GM03348 (cell line): ENCODE results near the gene ITPRID2.
"Not testable (repeated sequence)": the region's sequence is repeated elsewhere in the genome, so short reads cannot be mapped to it uniquely, and the experiment has no call there.

Experiments
- DNase-seq: peaks from one replicate; pipeline ENCODE4 v3.0.0; 2012; ENCODE audit warnings: low spot score

ITPRID2 gene

DNA sequence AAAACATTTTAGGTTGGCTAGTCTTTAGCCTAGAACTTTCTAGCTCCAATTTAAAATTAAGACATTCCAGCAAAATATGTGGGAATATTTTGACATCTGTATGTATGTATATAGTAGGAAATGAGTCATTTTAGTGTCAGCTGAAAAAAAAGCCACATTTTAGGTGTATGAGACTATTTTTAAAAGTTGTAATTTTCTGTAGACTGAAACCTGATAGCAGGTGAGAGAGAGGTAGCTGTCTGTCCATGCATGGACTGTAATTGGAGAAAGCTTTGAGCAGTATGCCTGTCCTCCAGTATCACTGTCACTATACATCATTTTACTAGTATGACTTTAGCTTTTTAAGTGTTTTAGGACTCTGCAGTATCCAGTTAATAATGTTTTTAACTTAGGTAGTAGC lies 68.0 kb downstream of the ITPRID2 start:
- DNase-seq = no peak

DNA sequence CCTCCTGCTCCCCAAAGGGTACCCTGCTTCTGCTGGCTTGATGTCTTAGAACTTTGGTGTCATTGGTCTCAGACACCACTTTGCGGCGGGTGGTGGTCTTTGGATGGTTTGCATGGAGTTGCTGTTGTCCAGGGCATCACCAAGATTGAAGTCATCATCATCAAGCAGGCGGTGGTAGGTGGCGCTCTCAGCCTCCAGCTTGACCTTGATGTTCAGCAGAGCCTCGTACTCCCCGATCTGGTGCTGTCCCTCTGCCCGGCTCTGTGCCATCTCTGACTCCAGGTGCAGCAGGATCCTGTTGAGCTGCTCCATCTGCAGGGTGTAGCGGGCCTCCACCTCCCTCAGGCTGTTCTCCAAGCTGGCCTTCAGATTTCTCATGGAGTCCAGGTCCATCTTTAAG lies 69.6 kb downstream of the ITPRID2 start:
- DNase-seq = not testable (repeated sequence)

DNA sequence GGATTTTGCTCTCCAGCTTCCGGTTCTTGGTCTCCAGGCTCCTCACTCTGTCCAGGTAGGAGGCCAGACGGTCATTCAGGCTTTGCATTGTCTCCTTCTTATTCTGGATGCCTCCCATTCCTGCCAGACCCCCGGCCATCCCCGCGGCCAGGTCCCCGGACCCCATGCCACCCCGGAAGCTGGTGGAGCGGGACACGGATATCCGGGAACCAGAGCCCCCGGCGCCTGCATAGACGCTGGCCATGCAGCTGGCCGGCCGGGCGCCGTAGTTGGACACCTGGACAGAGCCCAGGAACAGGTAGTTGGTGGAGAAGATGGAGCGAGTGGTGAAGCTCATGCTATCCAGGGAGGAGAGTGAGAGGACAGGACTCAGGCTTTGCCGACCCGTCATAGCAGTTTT lies 70.6 kb downstream of the ITPRID2 start:
- no peak for DNase-seq

DNA sequence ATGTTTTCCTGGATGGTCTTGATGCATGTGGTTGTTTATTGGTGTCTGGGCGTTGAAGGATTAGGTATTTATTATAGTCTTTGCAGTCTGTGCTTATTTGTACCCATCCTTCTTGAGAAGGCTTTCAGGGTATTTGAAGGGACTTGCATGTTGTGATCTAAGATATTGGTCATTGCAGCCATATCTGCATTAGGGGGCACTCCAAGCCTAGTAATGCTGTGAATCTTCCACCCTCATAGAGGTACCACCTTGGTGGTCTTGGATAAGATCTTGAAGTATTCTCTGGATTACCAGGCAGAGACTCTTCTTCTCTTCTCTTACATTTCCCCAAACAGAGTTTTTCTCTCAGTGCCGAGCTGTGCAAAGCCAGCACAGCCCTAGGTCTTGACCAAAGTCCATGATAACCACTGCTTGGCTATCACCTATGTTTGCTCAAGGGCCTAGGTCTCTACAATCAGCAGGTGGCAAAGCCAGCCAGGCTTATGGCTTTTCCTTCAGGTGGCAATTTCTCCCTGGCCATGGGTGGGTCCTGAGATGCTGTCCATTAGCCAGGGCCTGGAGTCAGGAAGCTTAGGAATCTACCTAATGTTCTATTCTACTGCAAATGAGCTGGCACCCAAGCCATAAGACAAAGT lies 78.7 kb downstream of the ITPRID2 start:
- no peak for DNase-seq

DNA sequence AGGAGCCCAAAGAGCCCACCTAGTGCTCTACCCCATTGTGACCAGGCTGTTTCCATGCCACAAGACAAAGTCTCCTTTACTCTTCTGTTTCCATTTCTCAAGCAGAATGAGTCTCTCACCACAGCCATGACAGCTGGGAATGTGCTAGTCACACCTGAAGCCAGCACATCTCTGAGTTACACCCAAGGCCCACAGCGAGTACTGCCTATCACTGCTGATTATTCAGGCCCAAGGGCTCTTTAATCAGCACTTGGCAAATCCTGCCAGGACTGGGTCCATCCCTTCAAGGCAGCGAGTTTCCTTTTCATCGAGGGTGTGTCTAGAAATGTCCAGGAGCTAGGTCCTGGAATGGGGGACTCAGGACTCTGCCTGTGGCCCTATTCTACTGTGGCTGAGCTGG lies 79.5 kb downstream of the ITPRID2 start:
- DNase-seq = no peak

DNA sequence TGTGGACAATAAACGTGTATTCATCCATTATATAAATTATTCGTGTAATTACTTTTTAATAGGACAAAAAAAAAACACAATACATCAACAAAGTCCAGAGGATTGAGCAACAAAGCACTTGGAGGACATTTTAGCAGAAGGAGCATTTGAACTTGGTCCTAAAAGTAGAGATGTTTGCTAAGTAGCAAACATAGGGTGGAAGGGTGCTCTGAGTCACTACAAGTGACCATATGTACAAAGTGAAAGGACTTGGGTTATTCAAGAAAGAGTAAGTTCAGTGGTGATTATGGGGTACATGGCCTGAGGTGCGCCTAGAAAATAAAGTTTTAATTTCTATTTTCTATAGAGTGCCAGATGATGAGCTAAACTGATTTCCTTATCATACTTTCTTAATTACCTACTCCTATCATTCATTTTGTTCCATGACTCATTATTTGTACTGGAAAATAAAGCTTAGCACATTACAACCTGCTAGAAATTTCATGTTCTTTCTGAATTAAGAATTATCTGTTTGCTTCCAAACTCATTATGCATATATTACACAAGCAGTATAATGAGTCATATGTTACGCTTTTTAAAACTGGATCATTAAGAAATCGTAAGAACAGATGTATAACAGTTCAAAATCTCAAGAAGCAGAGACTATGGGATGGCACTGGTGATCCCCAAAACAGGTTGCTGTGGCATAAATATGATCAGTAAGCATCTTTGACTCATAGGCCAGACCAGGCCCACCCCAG lies 81.1 kb downstream of the ITPRID2 start:
- DNase-seq = no peak

DNA sequence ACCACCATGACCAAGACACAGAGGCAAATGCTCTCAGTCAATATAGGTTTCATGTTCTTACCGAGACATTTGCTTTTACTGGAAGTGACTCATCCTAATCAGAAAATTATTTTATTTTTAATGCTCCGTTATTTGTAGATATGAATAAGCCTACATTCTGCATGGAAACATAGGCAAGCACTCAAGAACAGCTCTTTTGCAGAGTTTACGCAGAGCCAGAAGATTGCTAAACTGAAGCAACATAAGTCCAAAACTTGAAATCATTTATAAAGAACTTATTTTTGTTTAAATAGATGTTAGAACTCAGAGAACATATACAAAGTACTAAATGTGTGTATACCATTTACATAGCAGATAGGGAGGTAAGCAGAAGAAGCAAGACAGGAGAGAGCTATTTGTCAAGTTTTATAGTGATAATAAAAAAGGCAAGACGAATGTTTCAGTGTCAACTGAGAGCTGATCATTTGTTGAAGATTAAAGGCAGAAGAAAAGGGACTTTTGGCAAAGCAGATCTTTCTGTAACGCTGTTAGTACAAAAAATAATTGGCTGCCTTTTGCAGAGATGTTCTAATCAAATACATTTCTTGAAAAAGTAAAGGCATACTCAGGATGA lies 81.7 kb downstream of the ITPRID2 start:
- no peak for DNase-seq

DNA sequence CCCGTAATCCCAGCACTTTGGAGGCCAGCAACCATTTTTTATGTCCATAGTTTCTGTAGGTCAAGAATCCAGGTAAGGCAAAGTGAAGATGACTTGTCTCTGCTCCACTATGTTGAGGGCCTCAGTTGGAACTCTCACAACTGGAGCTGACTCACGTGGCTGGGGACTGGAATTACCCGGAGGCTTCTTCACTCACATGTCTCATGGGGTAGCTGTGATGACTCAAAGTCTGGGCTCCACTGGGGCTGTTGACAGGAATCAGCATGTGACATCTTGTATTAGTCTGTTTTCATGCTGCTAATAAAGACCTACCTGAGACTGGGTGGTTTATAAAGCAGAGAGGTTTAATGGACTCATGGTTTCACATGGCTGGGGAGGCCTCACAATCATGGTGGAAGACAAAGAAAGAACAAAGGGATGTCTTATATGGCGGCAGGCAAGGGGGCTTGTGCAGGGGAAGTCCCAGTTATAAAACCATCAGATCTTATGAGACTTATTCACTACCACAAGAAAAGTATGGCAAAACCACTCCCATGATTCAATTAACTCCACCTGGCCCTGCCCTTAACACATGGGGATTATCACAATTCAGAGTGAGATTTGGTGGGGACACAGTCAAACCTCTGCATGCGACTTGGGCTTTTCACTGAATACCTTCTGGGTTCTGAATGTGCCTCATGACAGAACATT lies 86.3 kb downstream of the ITPRID2 start:
- DNase-seq = peak; percentile 13

DNA sequence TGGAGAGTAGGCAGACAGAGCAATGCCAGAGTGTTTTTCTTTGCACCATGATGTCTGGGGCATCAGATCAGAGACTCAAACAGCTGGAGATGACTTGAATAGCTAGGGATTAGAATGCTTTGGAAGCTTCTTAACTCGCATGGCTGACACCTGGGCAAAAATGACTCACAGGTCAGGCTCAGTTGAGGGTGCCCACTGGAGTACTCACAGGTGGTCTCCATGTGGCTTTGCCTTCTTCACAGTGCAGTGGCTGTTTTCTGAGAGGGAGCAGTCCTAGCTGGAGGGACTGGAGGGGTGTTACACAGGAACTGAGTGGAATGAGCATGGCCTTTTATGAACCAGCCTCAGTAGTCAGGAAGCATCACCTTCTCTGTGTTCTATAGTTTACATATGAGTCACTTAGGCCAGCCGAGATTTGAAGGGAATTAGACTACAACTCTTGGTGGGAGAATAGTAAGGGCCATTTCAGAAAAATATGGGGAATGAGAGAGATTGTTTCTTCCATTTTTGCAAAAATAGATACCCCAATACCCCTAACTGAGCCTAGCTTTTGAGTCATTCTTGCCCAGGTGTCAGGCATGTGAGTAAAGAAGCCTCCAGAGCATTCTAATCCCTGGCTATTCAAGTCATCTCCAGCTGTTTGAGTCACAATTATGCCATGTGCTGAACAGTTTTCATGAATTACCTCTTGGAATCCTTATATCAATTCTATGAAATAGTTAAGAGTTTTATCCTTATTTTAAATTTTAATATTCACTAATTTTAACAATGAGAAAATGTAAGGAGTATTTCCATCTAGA lies 87.0 kb downstream of the ITPRID2 start:
- peak; percentile 4 for DNase-seq
